COLO668 (cell line): ENCODE measurements around the gene ASMT.
"Not testable (repeated sequence)": the region's sequence is repeated elsewhere in the genome, so short reads cannot be mapped to it uniquely, and the experiment has no call there.

ENCODE experiments used
- DNase-seq: peaks from one replicate; lab custom pipeline; 2025; ENCODE audit not compliant: unreplicated experiment; lab: John Stamatoyannopoulos, UW

The ASMT gene

GRCh38 chrX:1646009-1646408 is 31.1 kb downstream of the ASMT start:
- no peak for DNase-seq

GRCh38 chrX:1649621-1650020 is 34.8 kb downstream of the ASMT start:
- no peak for DNase-seq

GRCh38 chrX:1652011-1652811 is 37.4 kb downstream of the ASMT start:
- DNase-seq = peak; percentile 20

- no peak for DNase-seq
These were observed 41.5 kb downstream of the ASMT start for GRCh38 chrX:1656379-1656778.

- DNase-seq = peak; percentile 2
These were observed 42.7 kb downstream of the ASMT start for GRCh38 chrX:1657367-1658070.

- no peak for DNase-seq
These were observed 43.2 kb downstream of the ASMT start for GRCh38 chrX:1658071-1658491.

- no peak for DNase-seq
These were observed 45.0 kb downstream of the ASMT start for GRCh38 chrX:1659664-1660461.

- DNase-seq = no peak
These were observed 46.4 kb downstream of the ASMT start for GRCh38 chrX:1661048-1661921.

- no peak for DNase-seq
These were observed 47.0 kb downstream of the ASMT start for GRCh38 chrX:1661922-1662221.

GRCh38 chrX:1667566-1667965 is 52.7 kb downstream of the ASMT start:
- no peak for DNase-seq

GRCh38 chrX:1673337-1673736 is 58.5 kb downstream of the ASMT start:
- peak; percentile 10 for DNase-seq

GRCh38 chrX:1676866-1677265 is 62.0 kb downstream of the ASMT start:
- DNase-seq = no peak

- DNase-seq = no peak
These were observed 64.4 kb downstream of the ASMT start for GRCh38 chrX:1679238-1679637.

GRCh38 chrX:1681439-1681838 is 66.6 kb downstream of the ASMT start:
- no peak for DNase-seq

- DNase-seq = not testable (repeated sequence)
These were observed 67.0 kb downstream of the ASMT start for GRCh38 chrX:1681856-1682255.

GRCh38 chrX:1682501-1682900 is 67.6 kb downstream of the ASMT start:
- not testable (repeated sequence) for DNase-seq

- DNase-seq = not testable (repeated sequence)
These were observed 70.0 kb downstream of the ASMT start for GRCh38 chrX:1684883-1685282.

GRCh38 chrX:1685444-1685880 is 70.6 kb downstream of the ASMT start:
- DNase-seq = not testable (repeated sequence)

- no peak for DNase-seq
These were observed 71.8 kb downstream of the ASMT start for GRCh38 chrX:1686642-1687041.
